HG02798 (cell line): ENCODE results near the gene ASIC2.

Experiments
- ATAC-seq: cut with Tn5 transposase; IDR thresholded peaks from one replicate; pipeline ENCODE4 v1.9.1; 2021; ENCODE audit warnings: mild to moderate bottlenecking; ENCODE audit not compliant: unreplicated experiment, poor library complexity

Gene ASIC2

GRCh38 chr17:33085256-33085655 lies 207.8 kb downstream of the ASIC2 start:
- ATAC-seq: no peak

GRCh38 chr17:33084755-33085154 lies 208.3 kb downstream of the ASIC2 start:
- ATAC-seq: no peak

GRCh38 chr17:33082529-33083173 lies 210.4 kb downstream of the ASIC2 start:
- ATAC-seq: no peak

GRCh38 chr17:33080091-33080490 lies 213.0 kb downstream of the ASIC2 start:
- no peak for ATAC-seq

GRCh38 chr17:33079201-33079600 lies 213.9 kb downstream of the ASIC2 start:
- no peak for ATAC-seq

GRCh38 chr17:33076979-33077378 lies 216.1 kb downstream of the ASIC2 start:
- no peak for ATAC-seq

- no peak for ATAC-seq
Measured at GRCh38 chr17:33073416-33073815, 219.7 kb downstream of the ASIC2 start.

- ATAC-seq: no peak
Measured at GRCh38 chr17:33072421-33073161, 220.5 kb downstream of the ASIC2 start.

GRCh38 chr17:33071656-33072055 lies 221.4 kb downstream of the ASIC2 start:
- no peak for ATAC-seq

- no peak for ATAC-seq
Measured at GRCh38 chr17:33057564-33057963, 235.5 kb downstream of the ASIC2 start.

GRCh38 chr17:33056399-33057146 lies 236.5 kb downstream of the ASIC2 start:
- ATAC-seq: no peak

- no peak for ATAC-seq
Measured at GRCh38 chr17:33055746-33056145, 237.3 kb downstream of the ASIC2 start.

GRCh38 chr17:33055171-33055611 lies 237.9 kb downstream of the ASIC2 start:
- ATAC-seq: no peak

- ATAC-seq: no peak
Measured at GRCh38 chr17:33054412-33054811, 238.7 kb downstream of the ASIC2 start.

GRCh38 chr17:33053676-33054075 lies 239.4 kb downstream of the ASIC2 start:
- ATAC-seq: no peak

GRCh38 chr17:33052856-33053255 lies 240.2 kb downstream of the ASIC2 start:
- ATAC-seq: no peak

GRCh38 chr17:33050611-33051140 lies 242.4 kb downstream of the ASIC2 start:
- no peak for ATAC-seq

GRCh38 chr17:33049781-33050414 lies 243.2 kb downstream of the ASIC2 start:
- no peak for ATAC-seq

- ATAC-seq: no peak
Measured at GRCh38 chr17:33046361-33047255, 246.5 kb downstream of the ASIC2 start.

GRCh38 chr17:33045216-33045615 lies 247.9 kb downstream of the ASIC2 start:
- ATAC-seq: no peak
